Osteoblast (primary cell): ENCODE measurements around the gene UVSSA. TPM values are rescaled to one million over a fixed set of nuclear protein-coding genes. Genes with fewer than 3 reads are reported as not detected.

Experiments
- DNase-seq: peaks from one replicate; pipeline ENCODE4 v3.0.0; 2011; ENCODE audit warnings: low spot score, mixed read lengths; ENCODE audit not compliant: insufficient read length; ENCODE audit errors: missing footprints
- H2AFZ ChIP-seq: 2 replicates; pipeline ENCODE4 v1.6.0; 2011; ENCODE audit warnings: mild to moderate bottlenecking, low read length
- H3K27ac ChIP-seq: 2 replicates; pipeline ENCODE4 v1.5.1; 2011; ENCODE audit warnings: mild to moderate bottlenecking, low read depth, low read length, moderate library complexity
- H3K27me3 ChIP-seq: 2 replicates; pipeline ENCODE4 v1.6.0; 2012; ENCODE audit warnings: mild to moderate bottlenecking, control low read depth, inconsistent platforms, low read length, moderate library complexity; ENCODE audit not compliant: insufficient read depth
- H3K36me3 ChIP-seq: 2 replicates; pipeline ENCODE4 v1.5.1; 2011; ENCODE audit warnings: mild to moderate bottlenecking, low read length, control low read depth, moderate library complexity; ENCODE audit not compliant: insufficient read depth
- H3K4me1 ChIP-seq: 2 replicates; pipeline ENCODE4 v1.5.1; 2011; ENCODE audit warnings: mild to moderate bottlenecking, low read length, control low read depth, moderate library complexity; ENCODE audit not compliant: insufficient read depth
- H3K4me2 ChIP-seq: 2 replicates; pipeline ENCODE4 v1.6.0; 2011; ENCODE audit warnings: mild to moderate bottlenecking, low read length; ENCODE audit not compliant: insufficient read depth
- H3K4me3 ChIP-seq: fragments of 200-600 bp; sonication (generic); 3 replicates; pipeline ENCODE4 v1.5.1; 2012; ENCODE audit warnings: mild to moderate bottlenecking, low read length, inconsistent platforms; ENCODE audit not compliant: insufficient read depth
- H3K79me2 ChIP-seq: 2 replicates; pipeline ENCODE4 v1.6.0; 2012; ENCODE audit warnings: mild to moderate bottlenecking, low read length, control low read depth, inconsistent platforms; ENCODE audit not compliant: insufficient read depth
- H3K9me3 ChIP-seq: 2 replicates; pipeline ENCODE4 v1.5.1; 2011; ENCODE audit warnings: low read depth, low read length, control low read depth
- H4K20me1 ChIP-seq: 2 replicates; pipeline ENCODE4 v1.6.0; 2012; ENCODE audit warnings: mild to moderate bottlenecking, low read length, control low read depth; ENCODE audit not compliant: insufficient read depth
- CTCF ChIP-seq: IDR thresholded peaks from 2 replicates; pipeline ENCODE4 v1.5.1; 2011; ENCODE audit warnings: mild to moderate bottlenecking, low read depth, low read length, moderate library complexity; ENCODE audit errors: extremely low read depth
- total RNA-seq: library from RNA; depleted of rRNA; stranded (reverse); fragments of >200 nt; gene quantifications from 2 replicates; pipeline ENCODE4 v1.2.3, GENCODE V29; 2012

UVSSA gene
- total RNA-seq, 1 donor, result 14.8 TPM

- H3K4me2 ChIP-seq, result no peak overlapping the region
- H3K36me3 ChIP-seq, result peaks cover 25% of the 10 kb centered on the region
- H4K20me1 ChIP-seq, result peaks cover 62% of the 10 kb centered on the region
- no peak overlapping the region for H3K27ac ChIP-seq
- H3K79me2 ChIP-seq, result peaks cover 94% of the 10 kb centered on the region
- no peaks in the 10 kb centered on the region for H3K9me3 ChIP-seq
- no peak overlapping the region for H3K4me3 ChIP-seq
- peaks cover 2% of the 10 kb centered on the region for H3K4me1 ChIP-seq
- no peak for TF ChIP-seq CTCF
- H2AFZ ChIP-seq, result no peak overlapping the region
- H3K27me3 ChIP-seq, result no peaks in the 10 kb centered on the region
- DNase-seq, result peak; percentile 78
Measured at GRCh38 chr4:1299301-1299860, 47.6 kb upstream of the UVSSA start.

DNA sequence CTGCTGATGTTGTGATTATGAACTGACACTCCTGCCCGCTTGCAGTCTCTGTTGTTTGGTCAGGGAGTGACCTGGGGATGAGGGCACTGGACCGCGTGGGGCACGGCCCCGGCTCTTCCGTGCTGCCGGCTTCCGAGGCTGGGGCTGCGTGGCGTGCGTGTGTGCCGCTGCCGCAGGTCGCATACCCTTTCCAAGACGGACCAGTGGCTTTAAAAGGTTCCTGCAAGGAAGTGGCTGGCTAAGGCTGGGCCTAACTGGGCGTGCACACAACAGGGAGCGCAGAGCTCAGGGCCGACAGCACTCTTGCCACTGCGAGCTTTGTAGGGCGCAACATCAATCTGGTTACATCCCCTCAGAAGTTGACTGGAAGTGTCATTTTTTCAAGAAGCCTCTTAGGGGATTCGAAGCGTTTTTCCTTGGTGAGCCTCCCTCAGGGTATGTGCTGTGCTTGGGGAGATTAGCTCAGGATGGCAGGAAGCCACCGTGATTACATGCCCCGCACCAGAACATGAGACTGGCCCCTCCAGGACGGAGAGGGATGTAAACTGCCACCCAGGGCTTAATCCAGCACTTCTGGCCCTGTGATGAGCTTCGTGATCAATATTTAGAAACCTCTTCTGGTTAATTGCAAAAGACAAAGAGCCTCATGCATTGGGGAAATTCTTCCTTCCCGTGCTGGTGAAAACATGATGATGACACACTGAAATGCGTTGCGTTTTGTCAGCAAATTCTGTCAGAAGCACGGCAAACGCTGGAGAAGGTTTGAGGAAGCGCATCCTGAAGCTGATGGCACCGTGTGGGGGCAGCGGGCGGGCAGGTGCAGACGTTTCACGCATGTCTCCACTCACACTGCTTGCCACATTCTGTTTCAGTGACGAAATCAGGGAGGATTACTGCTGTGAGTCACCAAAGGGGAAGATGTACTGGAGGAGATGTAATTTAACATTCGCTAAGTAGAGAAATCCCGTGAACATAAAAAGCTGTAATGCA lies 46.2 kb upstream of the UVSSA start:
- peak; percentile 97 for DNase-seq
- H3K4me1 ChIP-seq, result no peaks in the 10 kb centered on the region
- H3K36me3 ChIP-seq, result peaks cover 25% of the 10 kb centered on the region
- no peak overlapping the region for H3K4me2 ChIP-seq
- no peak overlapping the region for H2AFZ ChIP-seq
- H3K27me3 ChIP-seq, result no peaks in the 10 kb centered on the region
- TF ChIP-seq CTCF, result no peak
- H3K27ac ChIP-seq, result peak overlapping the region; percentile 20
- H3K79me2 ChIP-seq, result peaks cover 96% of the 10 kb centered on the region
- no peak overlapping the region for H3K4me3 ChIP-seq
- no peaks in the 10 kb centered on the region for H3K9me3 ChIP-seq
- peaks cover 53% of the 10 kb centered on the region for H4K20me1 ChIP-seq

DNA sequence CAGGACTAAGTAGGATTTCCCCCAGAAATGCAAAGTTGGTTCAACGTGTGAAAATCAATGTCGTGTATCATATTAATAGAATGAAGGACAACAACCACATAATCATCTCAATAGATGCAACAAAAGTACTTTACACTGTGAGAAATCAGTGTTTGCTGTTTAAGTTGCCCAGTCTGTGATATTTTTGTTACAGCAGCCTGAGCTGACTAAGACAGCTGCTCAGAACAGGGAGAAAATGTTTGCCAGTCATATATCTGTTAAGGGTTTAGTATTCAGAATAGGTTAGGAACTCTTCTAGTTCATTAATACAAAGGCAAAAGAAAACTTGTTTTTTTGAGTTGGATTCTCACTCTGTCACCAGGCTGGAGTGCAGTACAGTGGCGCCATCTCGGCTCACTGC lies 44.8 kb upstream of the UVSSA start:
- peaks cover 43% of the 10 kb centered on the region for H4K20me1 ChIP-seq
- H3K27me3 ChIP-seq, result no peaks in the 10 kb centered on the region
- H3K4me1 ChIP-seq, result no peaks in the 10 kb centered on the region
- peaks cover 24% of the 10 kb centered on the region for H3K36me3 ChIP-seq
- DNase-seq, result no peak
- H3K27ac ChIP-seq, result no peak overlapping the region
- no peaks in the 10 kb centered on the region for H3K9me3 ChIP-seq
- H2AFZ ChIP-seq, result no peak overlapping the region
- TF ChIP-seq CTCF, result no peak
- peaks cover 98% of the 10 kb centered on the region for H3K79me2 ChIP-seq
- H3K4me2 ChIP-seq, result no peak overlapping the region
- no peak overlapping the region for H3K4me3 ChIP-seq

GRCh38 chr4:1305261-1305711 lies 41.7 kb upstream of the UVSSA start:
- Histone ChIP-seq H4K20me1 (peaks cover 38% of the 10 kb centered on the region), H3K79me2 (peaks cover 92% of the 10 kb centered on the region), H3K27me3 (no peaks in the 10 kb centered on the region), H3K4me3 (no peak overlapping the region), H2AFZ (no peak overlapping the region), H3K36me3 (peaks cover 9% of the 10 kb centered on the region), H3K4me1 (peaks cover 13% of the 10 kb centered on the region), H3K27ac (no peak overlapping the region), H3K9me3 (no peaks in the 10 kb centered on the region), H3K4me2 (no peak overlapping the region)
- no peak for TF ChIP-seq CTCF
- DNase-seq, result peak; percentile 30
